Endothelial cell of umbilical vein (primary cell): Measurements from ENCODE around the gene CHRNB1.
"Not testable (repeated sequence)": the region's sequence is repeated elsewhere in the genome, so short reads cannot be mapped to it uniquely, and the experiment has no call there.

ENCODE experiments used
- EZH2 ChIP-seq: IDR thresholded peaks from 2 replicates; pipeline ENCODE4 v1.6.1; 2012; ENCODE audit warnings: borderline replicate concordance, low read depth, mild to moderate bottlenecking, moderate library complexity, low read length, inconsistent platforms; ENCODE audit not compliant: severe bottlenecking
- FOS ChIP-seq: IDR thresholded peaks from 2 replicates; pipeline ENCODE4 v1.6.1; 2011; ENCODE audit warnings: mild to moderate bottlenecking, low read length, moderate library complexity, borderline replicate concordance; ENCODE audit not compliant: insufficient read depth
- GATA2 ChIP-seq: IDR thresholded peaks from 2 replicates; pipeline ENCODE4 v1.7.0; 2011; ENCODE audit warnings: low read depth, mild to moderate bottlenecking, moderate library complexity, mixed read lengths, low read length; ENCODE audit not compliant: insufficient read length, insufficient read depth
- JUN ChIP-seq: IDR thresholded peaks from 2 replicates; pipeline ENCODE4 v1.6.1; 2011; ENCODE audit warnings: borderline replicate concordance, low read depth; ENCODE audit not compliant: insufficient read length, insufficient read depth
- MYC ChIP-seq: IDR thresholded peaks from one replicate; pipeline ENCODE4 v1.6.1; 2011; ENCODE audit warnings: mild to moderate bottlenecking, low read depth, low read length
- POLR2A ChIP-seq: IDR thresholded peaks from 2 replicates; pipeline ENCODE4 v1.6.1; 2012; ENCODE audit warnings: low read depth, mild to moderate bottlenecking, control low read depth, low read length
- POLR2AphosphoS5 ChIP-seq: IDR thresholded peaks from 2 replicates; pipeline ENCODE4 v1.6.1; 2012; ENCODE audit warnings: low read depth, mild to moderate bottlenecking, control low read depth, low read length, moderate library complexity; ENCODE audit not compliant: insufficient read depth
- TF ChIP-seq, protein P1 (sequence below), 2 donors: IDR thresholded peaks; 1 replicate in 1 of 2; 2 replicates in 1 of 2; pipeline ENCODE4 v1.5.1; 2011; ENCODE audit warnings: low read length in 2 of 2, mild to moderate bottlenecking in 2 of 2, moderate library complexity in 2 of 2, control low read depth in 1 of 2, inconsistent platforms in 1 of 2, low read depth in 1 of 2; ENCODE audit not compliant: insufficient read depth in 1 of 2; ENCODE audit errors: extremely low read depth in 1 of 2
- TF ChIP-seq, protein P2 (sequence below): IDR thresholded peaks from 2 replicates; pipeline ENCODE4 v1.6.1; 2011; ENCODE audit not compliant: insufficient read depth, insufficient read length

DNA sequence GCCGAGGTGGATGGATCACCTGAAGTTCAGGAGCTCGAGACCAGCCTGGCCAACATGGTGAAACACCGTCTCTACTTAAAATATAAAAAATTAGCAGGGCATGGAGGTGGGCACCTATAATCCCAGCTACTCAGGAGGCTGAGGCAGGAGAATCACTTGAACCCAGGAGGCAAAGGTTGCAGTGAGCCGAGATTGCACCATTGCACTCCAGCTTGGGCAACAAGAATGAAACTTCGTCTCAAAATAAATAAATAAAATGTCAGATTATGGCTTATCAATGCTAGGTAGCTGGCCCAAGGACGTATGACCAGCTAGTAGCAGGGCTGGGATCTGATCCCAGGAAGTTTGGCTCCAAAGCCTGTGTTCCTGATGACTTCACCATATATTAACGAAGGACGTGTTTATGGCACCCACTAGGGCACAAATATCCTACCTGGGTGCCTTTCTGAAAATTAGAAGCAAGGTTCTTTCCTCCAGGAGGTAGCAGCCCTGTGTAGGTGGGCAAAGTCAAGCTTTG is 25.7 kb downstream of the CHRNB1 start:
- TF ChIP-seq, protein P1, sequence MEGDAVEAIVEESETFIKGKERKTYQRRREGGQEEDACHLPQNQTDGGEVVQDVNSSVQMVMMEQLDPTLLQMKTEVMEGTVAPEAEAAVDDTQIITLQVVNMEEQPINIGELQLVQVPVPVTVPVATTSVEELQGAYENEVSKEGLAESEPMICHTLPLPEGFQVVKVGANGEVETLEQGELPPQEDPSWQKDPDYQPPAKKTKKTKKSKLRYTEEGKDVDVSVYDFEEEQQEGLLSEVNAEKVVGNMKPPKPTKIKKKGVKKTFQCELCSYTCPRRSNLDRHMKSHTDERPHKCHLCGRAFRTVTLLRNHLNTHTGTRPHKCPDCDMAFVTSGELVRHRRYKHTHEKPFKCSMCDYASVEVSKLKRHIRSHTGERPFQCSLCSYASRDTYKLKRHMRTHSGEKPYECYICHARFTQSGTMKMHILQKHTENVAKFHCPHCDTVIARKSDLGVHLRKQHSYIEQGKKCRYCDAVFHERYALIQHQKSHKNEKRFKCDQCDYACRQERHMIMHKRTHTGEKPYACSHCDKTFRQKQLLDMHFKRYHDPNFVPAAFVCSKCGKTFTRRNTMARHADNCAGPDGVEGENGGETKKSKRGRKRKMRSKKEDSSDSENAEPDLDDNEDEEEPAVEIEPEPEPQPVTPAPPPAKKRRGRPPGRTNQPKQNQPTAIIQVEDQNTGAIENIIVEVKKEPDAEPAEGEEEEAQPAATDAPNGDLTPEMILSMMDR (IDR thresholded peaks at IDR 0.05; ENCODE audit: extremely low read depth in 1 of 2, insufficient read depth in 1 of 2, low read depth in 1 of 2, low read length in 2 of 2): not testable (repeated sequence)
- not testable (repeated sequence) for TF ChIP-seq POLR2A, POLR2AphosphoS5, FOS, EZH2, GATA2, MYC, JUN
- TF ChIP-seq, protein P2, sequence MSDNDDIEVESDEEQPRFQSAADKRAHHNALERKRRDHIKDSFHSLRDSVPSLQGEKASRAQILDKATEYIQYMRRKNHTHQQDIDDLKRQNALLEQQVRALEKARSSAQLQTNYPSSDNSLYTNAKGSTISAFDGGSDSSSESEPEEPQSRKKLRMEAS: not testable (repeated sequence)
